Neural progenitor cell (in vitro differentiated cells): ENCODE data around the gene CROCC2. TPM values are rescaled to one million over a fixed set of nuclear protein-coding genes. Genes with fewer than 3 reads are reported as not detected.

ENCODE experiments used
- DNase-seq: peaks from one replicate; pipeline ENCODE4 v3.0.0-alpha.2; 2016; ENCODE audit warnings: low spot score
- H2AFZ ChIP-seq: fragments of 200-600 bp; sonication (generic); replicated peaks from 2 replicates; pipeline ENCODE4 v1.6.1; 2016; ENCODE audit warnings: antibody characterized with exemption
- H3F3A ChIP-seq: fragments of 200-600 bp; sonication (generic); 2 replicates; pipeline ENCODE4 v1.6.1; 2016; ENCODE audit warnings: antibody characterized with exemption, low read depth
- H3K27ac ChIP-seq: fragments of 200-600 bp; sonication (generic); 2 replicates; pipeline ENCODE4 v1.5.1; 2016; ENCODE audit warnings: mild to moderate bottlenecking
- H3K27me3 ChIP-seq: fragments of 200-600 bp; sonication (generic); 2 replicates; pipeline ENCODE4 v1.6.1; 2016; ENCODE audit warnings: mild to moderate bottlenecking, moderate library complexity
- H3K36me3 ChIP-seq: fragments of 200-600 bp; sonication (generic); 2 replicates; pipeline ENCODE4 v1.5.1; 2016
- H3K4me1 ChIP-seq: fragments of 200-600 bp; sonication (generic); 2 replicates; pipeline ENCODE4 v1.6.1; 2016; ENCODE audit warnings: mixed run types
- H3K4me2 ChIP-seq: fragments of 200-600 bp; sonication (generic); 2 replicates; pipeline ENCODE4 v1.6.1; 2016
- H3K4me3 ChIP-seq: fragments of 200-600 bp; sonication (generic); 2 replicates; pipeline ENCODE4 v1.5.1; 2016
- H3K79me2 ChIP-seq: fragments of 200-600 bp; sonication (generic); 2 replicates; pipeline ENCODE4 v1.6.1; 2016; ENCODE audit warnings: low read depth
- H3K9ac ChIP-seq: fragments of 200-600 bp; sonication (generic); 2 replicates; pipeline ENCODE4 v1.6.1; 2016
- H3K9me3 ChIP-seq: fragments of 200-600 bp; sonication (generic); 2 replicates; pipeline ENCODE4 v1.5.1; 2016; ENCODE audit warnings: low read depth
- H4K20me1 ChIP-seq: fragments of 200-600 bp; sonication (generic); 2 replicates; pipeline ENCODE4 v1.6.1; 2016; ENCODE audit warnings: low read depth
- H3K27ac Mint-ChIP-seq: 3 replicates; pipeline ENCODE4 v1.8.0; 2021; ENCODE audit warnings: mixed read lengths
- H3K27me3 Mint-ChIP-seq: 2 replicates; pipeline ENCODE4 v1.8.0; 2022; ENCODE audit warnings: low read depth, mild to moderate bottlenecking, inconsistent platforms, moderate library complexity, mixed read lengths; ENCODE audit not compliant: insufficient read depth
- H3K36me3 Mint-ChIP-seq: 3 replicates; pipeline ENCODE4 v1.8.0; 2021; ENCODE audit warnings: mixed read lengths
- H3K4me1 Mint-ChIP-seq: 3 replicates; pipeline ENCODE4 v1.8.0; 2021; ENCODE audit warnings: mixed read lengths
- H3K4me3 Mint-ChIP-seq: 3 replicates; pipeline ENCODE4 v1.8.0; 2021; ENCODE audit warnings: mild to moderate bottlenecking, moderate library complexity, mixed read lengths
- H3K9me3 Mint-ChIP-seq: 3 replicates; pipeline ENCODE4 v1.8.0; 2020; ENCODE audit warnings: mixed read lengths
- CTCF ChIP-seq: fragments of 200-600 bp; sonication (generic); IDR thresholded peaks from 2 replicates; pipeline ENCODE4 v1.5.1; 2017; ENCODE audit warnings: antibody characterized with exemption, mild to moderate bottlenecking
- EZH2 ChIP-seq: fragments of 200-600 bp; sonication (generic); IDR thresholded peaks from 2 replicates; pipeline ENCODE4 v1.6.1; 2017; ENCODE audit warnings: antibody characterized with exemption, mild to moderate bottlenecking, moderate library complexity
- EZH2phosphoT487 ChIP-seq: fragments of 200-600 bp; sonication (generic); IDR thresholded peaks from 2 replicates; pipeline ENCODE4 v1.6.1; 2017; ENCODE audit warnings: antibody characterized with exemption
- total RNA-seq: library from RNA; depleted of rRNA; stranded (reverse); fragments of >200 nt; gene quantifications from 2 replicates; pipeline ENCODE4 v1.2.3, GENCODE V29; 2015; ENCODE audit warnings: low replicate concordance

Gene CROCC2
- total RNA-seq, 1 donor from 2014 or later = not detected

GRCh38 chr2:240952496-240953246 is 46.5 kb downstream of the CROCC2 start:
- Histone ChIP-seq H3K4me2 (no peak overlapping the region), H4K20me1 (no peaks in the 10 kb centered on the region), H2AFZ (no peak overlapping the region), H3F3A (no peaks in the 10 kb centered on the region), H3K27me3 (no peaks in the 10 kb centered on the region), H3K9me3 (no peaks in the 10 kb centered on the region), H3K4me1 (peaks cover 6% of the 10 kb centered on the region), H3K27ac (no peak overlapping the region), H3K4me3 (no peak overlapping the region), H3K36me3 (no peaks in the 10 kb centered on the region), H3K9ac (no peak overlapping the region), H3K79me2 (no peaks in the 10 kb centered on the region)
- Mint-ChIP-seq H3K4me1 (peaks cover 23% of the 10 kb centered on the region), H3K27me3 (peaks cover 17% of the 10 kb centered on the region), H3K4me3 (no peak overlapping the region), H3K27ac (no peak overlapping the region), H3K36me3 (no peaks in the 10 kb centered on the region), H3K9me3 (no peaks in the 10 kb centered on the region)
- TF ChIP-seq EZH2 = no peak
- no peak for TF ChIP-seq CTCF
- no peak for TF ChIP-seq EZH2phosphoT487
- DNase-seq = no peak

- Histone ChIP-seq H3K9ac (no peak overlapping the region), H3K27ac (no peak overlapping the region), H4K20me1 (no peaks in the 10 kb centered on the region), H3K4me3 (no peak overlapping the region), H3K36me3 (no peaks in the 10 kb centered on the region), H3K4me2 (no peak overlapping the region), H3K9me3 (no peaks in the 10 kb centered on the region), H3K27me3 (no peaks in the 10 kb centered on the region), H2AFZ (no peak overlapping the region), H3K4me1 (peaks cover 6% of the 10 kb centered on the region), H3F3A (no peaks in the 10 kb centered on the region), H3K79me2 (no peaks in the 10 kb centered on the region)
- Mint-ChIP-seq H3K4me1 (peaks cover 23% of the 10 kb centered on the region), H3K27ac (peak overlapping the region; percentile 91), H3K36me3 (no peaks in the 10 kb centered on the region), H3K27me3 (peaks cover 11% of the 10 kb centered on the region), H3K4me3 (no peak overlapping the region), H3K9me3 (no peaks in the 10 kb centered on the region)
- TF ChIP-seq EZH2 = no peak
- no peak for TF ChIP-seq CTCF
- TF ChIP-seq EZH2phosphoT487 = no peak
- DNase-seq = no peak
These were observed 47.6 kb downstream of the CROCC2 start for GRCh38 chr2:240953426-240954410.

- Mint-ChIP-seq H3K27ac (peak overlapping the region; percentile 91), H3K9me3 (no peaks in the 10 kb centered on the region), H3K4me3 (peak overlapping the region; percentile 33), H3K36me3 (no peaks in the 10 kb centered on the region), H3K27me3 (peaks cover 8% of the 10 kb centered on the region), H3K4me1 (peaks cover 28% of the 10 kb centered on the region)
- Histone ChIP-seq H2AFZ (no peak overlapping the region), H3F3A (no peaks in the 10 kb centered on the region), H3K4me1 (peaks cover 6% of the 10 kb centered on the region), H4K20me1 (no peaks in the 10 kb centered on the region), H3K36me3 (no peaks in the 10 kb centered on the region), H3K9ac (no peak overlapping the region), H3K27ac (no peak overlapping the region), H3K79me2 (no peaks in the 10 kb centered on the region), H3K4me2 (no peak overlapping the region), H3K4me3 (no peak overlapping the region), H3K27me3 (no peaks in the 10 kb centered on the region), H3K9me3 (no peaks in the 10 kb centered on the region)
- TF ChIP-seq EZH2phosphoT487 (no peak), EZH2 (no peak), CTCF (no peak)
- no peak for DNase-seq
These were observed 48.5 kb downstream of the CROCC2 start for GRCh38 chr2:240954436-240955305.
